Spinal cord (tissue), 10 donors: ENCODE measurements around the gene TRAF1. TPM values are rescaled to one million over a fixed set of nuclear protein-coding genes. Genes with fewer than 3 reads are reported as not detected.
A peak's percentile ranks its signal among the peaks of the same experiment; 100 is the strongest.

Experiments
- DNase-seq, 6 donors: peaks; one replicate each; pipeline versions ENCODE4 v3.0.0 to v3.0.0-alpha.2; 2013 to 2015; ENCODE audit warnings: low spot score in 6 of 6, low read depth in 4 of 6
- H3K27ac ChIP-seq: one replicate; pipeline ENCODE4 v1.5.1; 2013; ENCODE audit warnings: low read depth, low read length, control low read depth
- H3K27me3 ChIP-seq: one replicate; pipeline ENCODE4 v1.6.1; 2013; ENCODE audit warnings: low read length; ENCODE audit not compliant: control insufficient read depth, insufficient read depth
- H3K36me3 ChIP-seq: one replicate; pipeline ENCODE4 v1.6.1; 2013; ENCODE audit warnings: low read length; ENCODE audit not compliant: control insufficient read depth, insufficient read depth
- H3K4me1 ChIP-seq: one replicate; pipeline ENCODE4 v1.6.1; 2013; ENCODE audit warnings: low read length; ENCODE audit not compliant: control insufficient read depth, insufficient read depth
- H3K4me3 ChIP-seq: one replicate; pipeline ENCODE4 v1.5.1; 2013; ENCODE audit warnings: low read depth, low read length, control low read depth
- H3K9me3 ChIP-seq: one replicate; pipeline ENCODE4 v1.6.1; 2013; ENCODE audit warnings: low read length; ENCODE audit not compliant: control insufficient read depth, insufficient read depth
- WGBS: methylation state at CpG from one replicate; pipeline ENCODE4 v1.1.5; 2013; ENCODE audit warnings: missing lambda C conversion rate; ENCODE audit not compliant: insufficient coverage; 5-methylcytosine and 5-hydroxymethylcytosine counted together
- polyA plus RNA-seq, 2 donors: library from polyadenylated mRNA; unstranded; fragments of 120-200 nt; gene quantifications; one replicate each; pipeline ENCODE4 v1.2.1, GENCODE V29; 2013; ENCODE audit not compliant: insufficient read length in 2 of 2
- total RNA-seq, 2 donors: library from RNA; depleted of rRNA in 1 of 2; stranded (reverse); fragments of 120-200 nt in 1 of 2; fragments of >200 nt in 1 of 2; gene quantifications; one replicate each; pipeline versions ENCODE4 v1.2.3 to v1.2.4, GENCODE V29; 2013 to 2014
- donor health status: healthy.

The TRAF1 gene
- total and polyA plus RNA-seq, 4 donors: 3.5 to 6.8 (median 5.4) TPM

- Histone ChIP-seq H3K4me3 (no peak overlapping the region), H3K4me1 (peaks cover 4% of the 10 kb centered on the region), H3K27ac (no peak overlapping the region), H3K27me3 (no peaks in the 10 kb centered on the region), H3K36me3 (peaks cover 12% of the 10 kb centered on the region), H3K9me3 (no peaks in the 10 kb centered on the region)
- WGBS: 78% methylated on average over 5 of the region's 12 CpGs
- DNase-seq: no peak
Observed at GRCh38 chr9:120901755-120902568, 24.6 kb downstream of the TRAF1 start.

- H3K27me3 ChIP-seq: no peaks in the 10 kb centered on the region
- WGBS: 75% methylated on average over 3 of the region's 3 CpGs
- H3K36me3 ChIP-seq: peaks cover 12% of the 10 kb centered on the region
- H3K4me3 ChIP-seq: no peak overlapping the region
- peaks cover 7% of the 10 kb centered on the region for H3K4me1 ChIP-seq
- no peak overlapping the region for H3K27ac ChIP-seq
- H3K9me3 ChIP-seq: no peaks in the 10 kb centered on the region
- DNase-seq: no peak
Observed at GRCh38 chr9:120900824-120901223, 25.8 kb downstream of the TRAF1 start.

DNA sequence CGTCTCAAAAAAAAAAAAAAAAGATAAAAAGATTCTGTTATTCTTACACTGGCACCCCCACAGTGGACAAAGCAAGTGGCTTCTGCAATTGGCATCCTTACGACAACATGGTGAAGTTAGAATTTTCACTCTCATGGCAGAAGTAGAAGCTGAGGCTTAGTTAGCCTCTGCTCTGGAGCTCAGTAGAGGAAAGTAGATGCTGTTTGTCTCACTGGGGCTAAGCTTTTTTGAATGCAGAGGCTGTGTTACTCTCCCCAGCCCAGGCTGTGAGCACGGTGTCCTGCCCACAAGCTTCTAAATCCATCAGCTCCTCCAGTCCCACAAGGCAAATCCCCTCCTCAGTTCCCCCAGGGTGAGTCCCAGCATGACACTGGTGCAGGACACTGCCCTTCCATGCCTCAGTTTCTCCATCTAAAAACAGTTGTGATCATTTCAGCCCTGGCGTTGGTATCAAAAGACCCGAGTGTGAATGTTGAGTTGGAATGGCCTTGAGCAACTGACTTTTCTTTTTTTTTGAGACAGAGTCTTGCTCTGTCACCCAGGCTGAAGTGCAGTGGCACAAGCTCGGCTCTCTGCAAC lies 27.0 kb downstream of the TRAF1 start:
- Histone ChIP-seq H3K36me3 (peaks cover 6% of the 10 kb centered on the region), H3K4me1 (peaks cover 11% of the 10 kb centered on the region), H3K9me3 (no peaks in the 10 kb centered on the region), H3K27ac (no peak overlapping the region), H3K27me3 (no peaks in the 10 kb centered on the region), H3K4me3 (no peak overlapping the region)
- DNase-seq: no peak
- WGBS: 90% methylated on average over 4 of the region's 6 CpGs

- WGBS: no CpG with 5 or more reads among the region's 3 CpGs
- no peak overlapping the region for H3K27ac ChIP-seq
Observed at GRCh38 chr9:120898396-120898795, 28.2 kb downstream of the TRAF1 start.

GRCh38 chr9:120895951-120896350 lies 30.6 kb downstream of the TRAF1 start:
- no CpG with 5 or more reads among the region's 2 CpGs for WGBS
- Histone ChIP-seq H3K27ac (no peak overlapping the region), H3K36me3 (no peaks in the 10 kb centered on the region), H3K4me3 (no peak overlapping the region), H3K9me3 (no peaks in the 10 kb centered on the region), H3K27me3 (no peaks in the 10 kb centered on the region), H3K4me1 (peaks cover 19% of the 10 kb centered on the region)
- DNase-seq: no peak

More at GRCh38 chr9:120898396-120898795, 28.2 kb downstream of the TRAF1 start:
- no peak for DNase-seq
- no peak overlapping the region for H3K4me3 ChIP-seq
- H3K36me3 ChIP-seq: no peaks in the 10 kb centered on the region
- no peaks in the 10 kb centered on the region for H3K9me3 ChIP-seq
- peaks cover 19% of the 10 kb centered on the region for H3K4me1 ChIP-seq
- no peaks in the 10 kb centered on the region for H3K27me3 ChIP-seq

- H3K9me3 ChIP-seq: no peaks in the 10 kb centered on the region
- peaks cover 19% of the 10 kb centered on the region for H3K4me1 ChIP-seq
- H3K27me3 ChIP-seq: no peaks in the 10 kb centered on the region
- H3K36me3 ChIP-seq: no peaks in the 10 kb centered on the region
- H3K27ac ChIP-seq: peak overlapping the region; percentile 33
- WGBS: 11% methylated on average over 58 of the region's 63 CpGs
- DNase-seq: peak in 3 of 6 donors; percentile 31 to 79 (median 66)
- H3K4me3 ChIP-seq: peak overlapping the region; percentile 21
Observed at GRCh38 chr9:120894321-120895148, 32.1 kb downstream of the TRAF1 start.

DNA sequence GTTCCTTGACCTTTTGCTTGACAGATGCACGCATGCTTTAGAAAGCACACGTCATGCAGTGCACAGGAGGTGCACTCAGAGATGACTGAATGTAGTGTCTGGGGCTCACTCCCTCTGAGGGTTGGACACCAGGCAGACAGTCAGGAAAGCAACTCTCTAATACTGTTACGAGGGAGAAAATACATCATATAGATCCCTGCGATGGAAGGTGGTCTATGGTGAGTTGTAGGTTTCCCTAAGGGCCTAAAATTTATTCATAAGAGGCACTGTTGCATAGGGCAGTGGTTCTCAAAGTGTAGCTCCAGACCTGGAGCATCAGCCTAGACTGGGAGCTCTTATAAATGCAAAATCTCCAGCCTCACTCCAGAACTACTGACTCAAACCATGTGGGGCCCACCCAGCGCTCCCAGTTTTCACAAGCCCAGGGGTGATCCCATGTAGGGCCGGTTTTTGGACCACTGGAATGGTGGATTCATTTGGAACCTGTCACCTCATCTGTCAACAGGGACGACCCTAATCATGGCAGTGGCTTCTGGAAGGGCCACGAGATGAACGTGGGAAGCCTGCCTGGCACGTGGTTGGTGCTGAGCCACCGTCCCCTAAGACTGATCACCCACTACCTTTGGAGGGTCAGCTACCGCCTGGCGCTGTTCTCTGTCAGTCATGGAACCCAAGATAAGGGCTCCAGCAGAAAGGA lies 32.8 kb downstream of the TRAF1 start:
- Histone ChIP-seq H3K27me3 (no peaks in the 10 kb centered on the region), H3K4me1 (peaks cover 19% of the 10 kb centered on the region), H3K27ac (peak overlapping the region; percentile 8), H3K4me3 (no peak overlapping the region), H3K36me3 (no peaks in the 10 kb centered on the region), H3K9me3 (no peaks in the 10 kb centered on the region)
- WGBS: 94% methylated on average over 6 of the region's 13 CpGs
- peak in 1 of 6 donors; percentile 18 for DNase-seq

- Histone ChIP-seq H3K9me3 (no peaks in the 10 kb centered on the region), H3K27me3 (no peaks in the 10 kb centered on the region), H3K4me3 (no peak overlapping the region), H3K4me1 (peaks cover 19% of the 10 kb centered on the region), H3K36me3 (no peaks in the 10 kb centered on the region), H3K27ac (no peak overlapping the region)
- WGBS: 72% methylated on average over 4 of the region's 6 CpGs
- no peak for DNase-seq
Observed at GRCh38 chr9:120892748-120893610, 33.6 kb downstream of the TRAF1 start.
